Prostate gland (tissue), 2 donors: Measurements from ENCODE around the gene RPS17. TPM values are rescaled to one million over a fixed set of nuclear protein-coding genes. Genes with fewer than 3 reads are reported as not detected.
"Not testable (repeated sequence)": the region's sequence is repeated elsewhere in the genome, so short reads cannot be mapped to it uniquely, and the experiment has no call there.

Experiments
- DNase-seq: peaks from one replicate; pipeline ENCODE4 v3.0.0-alpha.2; 2019; ENCODE audit warnings: low spot score
- H3K27ac ChIP-seq, 2 donors: fragments of 200-600 bp; sonication (generic); 2 replicates each; pipeline ENCODE4 v1.5.1; 2017 to 2019
- H3K27me3 ChIP-seq: fragments of 200-600 bp; sonication (generic); replicated peaks from 2 replicates; pipeline ENCODE4 v1.5.1; 2019; ENCODE audit not compliant: insufficient read depth
- H3K36me3 ChIP-seq, 2 donors: fragments of 200-600 bp; sonication (generic); 1 replicate in 1 of 2; 2 replicates in 1 of 2; pipeline versions ENCODE4 v1.5.1 to v1.8.1; 2017 to 2019
- H3K4me1 ChIP-seq: fragments of 200-600 bp; sonication (generic); replicated peaks from 2 replicates; pipeline ENCODE4 v1.5.1; 2019
- H3K4me3 ChIP-seq, 2 donors: fragments of 200-600 bp; sonication (generic); 2 replicates each; pipeline ENCODE4 v1.5.1; 2017 to 2019
- H3K9me3 ChIP-seq: fragments of 200-600 bp; sonication (generic); 2 replicates; pipeline ENCODE4 v1.5.1; 2017
- POLR2A ChIP-seq: fragments of 450-650 bp; IDR thresholded peaks from one replicate; pipeline ENCODE4 v1.6.1; 2016; ENCODE audit warnings: antibody characterized with exemption, mild to moderate bottlenecking
- POLR2AphosphoS5 ChIP-seq: sonication (generic); formaldehyde crosslinking; IDR thresholded peaks from one replicate; pipeline ENCODE4 v1.6.1; 2017; ENCODE audit warnings: antibody characterized with exemption
- WGBS: methylation state at CpG from one replicate; pipeline ENCODE4 v1.1.5; 2018; 5-methylcytosine and 5-hydroxymethylcytosine counted together
- intact Hi-C: fragments of 100-400 bp; cut with DNase I; formaldehyde crosslinking; loops from one replicate; pipeline ENCODE4 v1.14.2; 2022
- total RNA-seq, 2 donors: library from RNA; depleted of rRNA; stranded (reverse); fragments of >200 nt; gene quantifications; one replicate each; pipeline ENCODE4 v1.1.0, GENCODE V29; 2016
- TF ChIP-seq, protein P1 (sequence below), 4 experiments: fragments of 200-600 bp in 2 of 4; fragments of 450-650 bp in 2 of 4; sonication (generic) in 2 of 4; IDR thresholded peaks; 1 replicate in 3 of 4; 2 replicates in 1 of 4; pipeline ENCODE4 v1.5.1; 2016 to 2019; ENCODE audit warnings: antibody characterized with exemption in 4 of 4, mild to moderate bottlenecking in 2 of 4, moderate library complexity in 2 of 4

RPS17 gene
- total RNA-seq, 2 donors from 2014 or later = 995 to 3,415 TPM

DNA sequence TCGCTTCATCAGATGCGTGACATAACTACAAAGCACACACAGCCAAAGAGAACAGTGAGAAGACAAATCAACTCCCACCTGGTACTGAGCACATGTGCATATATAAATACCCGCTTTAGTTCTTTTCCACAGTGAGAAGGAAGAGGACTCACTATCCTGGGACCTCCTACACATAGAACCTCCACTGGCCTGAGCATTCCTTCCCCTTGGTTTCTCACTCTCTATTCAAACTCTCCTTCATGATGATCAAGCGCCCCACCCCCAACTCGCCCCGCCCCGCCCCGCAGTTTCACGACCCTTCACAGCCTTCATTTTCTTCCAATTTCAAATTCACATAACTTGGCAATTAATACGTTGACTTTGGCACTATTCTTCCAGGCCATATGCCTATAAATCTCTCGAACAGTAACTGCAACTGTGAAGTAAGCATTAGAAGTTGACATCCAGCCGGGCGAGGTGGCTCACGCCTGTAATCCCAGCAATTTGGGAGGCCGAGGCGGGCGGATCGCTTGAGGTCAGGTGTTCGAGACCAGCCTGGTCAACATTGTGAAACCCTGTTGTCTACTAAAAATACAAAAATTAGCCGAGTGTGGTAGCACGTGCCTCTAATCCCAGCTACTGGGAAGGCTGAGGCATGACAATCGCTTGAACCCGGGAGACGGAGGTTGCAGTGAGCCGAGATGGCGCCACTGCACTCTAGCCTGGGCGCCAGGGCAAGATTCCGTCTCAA lies 1.1 kb downstream of the RPS17 start:
- Histone ChIP-seq H3K27me3 (no peaks in the 10 kb centered on the region), H3K27ac (peak overlapping the region; percentile 81 to 85), H3K36me3 (peaks cover 0 to 3% of the 10 kb centered on the region in 2 donors), H3K9me3 (no peaks in the 10 kb centered on the region), H3K4me1 (peaks cover 10% of the 10 kb centered on the region), H3K4me3 (peak overlapping the region; percentile 64 to 71)
- DNase-seq = no peak
- intact Hi-C loops = loop anchor here (10.0 kb wide), 1 partner anchor 466 kb away; no protein-coding TSS in a partner anchor
- whole genome bisulfite sequencing = 16% methylated on average over 28 of the region's 28 CpGs
- TF ChIP-seq, protein P1, sequence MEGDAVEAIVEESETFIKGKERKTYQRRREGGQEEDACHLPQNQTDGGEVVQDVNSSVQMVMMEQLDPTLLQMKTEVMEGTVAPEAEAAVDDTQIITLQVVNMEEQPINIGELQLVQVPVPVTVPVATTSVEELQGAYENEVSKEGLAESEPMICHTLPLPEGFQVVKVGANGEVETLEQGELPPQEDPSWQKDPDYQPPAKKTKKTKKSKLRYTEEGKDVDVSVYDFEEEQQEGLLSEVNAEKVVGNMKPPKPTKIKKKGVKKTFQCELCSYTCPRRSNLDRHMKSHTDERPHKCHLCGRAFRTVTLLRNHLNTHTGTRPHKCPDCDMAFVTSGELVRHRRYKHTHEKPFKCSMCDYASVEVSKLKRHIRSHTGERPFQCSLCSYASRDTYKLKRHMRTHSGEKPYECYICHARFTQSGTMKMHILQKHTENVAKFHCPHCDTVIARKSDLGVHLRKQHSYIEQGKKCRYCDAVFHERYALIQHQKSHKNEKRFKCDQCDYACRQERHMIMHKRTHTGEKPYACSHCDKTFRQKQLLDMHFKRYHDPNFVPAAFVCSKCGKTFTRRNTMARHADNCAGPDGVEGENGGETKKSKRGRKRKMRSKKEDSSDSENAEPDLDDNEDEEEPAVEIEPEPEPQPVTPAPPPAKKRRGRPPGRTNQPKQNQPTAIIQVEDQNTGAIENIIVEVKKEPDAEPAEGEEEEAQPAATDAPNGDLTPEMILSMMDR (IDR thresholded peaks at IDR 0.05) = no peak
- TF ChIP-seq POLR2AphosphoS5 (no peak), POLR2A (no peak)

DNA sequence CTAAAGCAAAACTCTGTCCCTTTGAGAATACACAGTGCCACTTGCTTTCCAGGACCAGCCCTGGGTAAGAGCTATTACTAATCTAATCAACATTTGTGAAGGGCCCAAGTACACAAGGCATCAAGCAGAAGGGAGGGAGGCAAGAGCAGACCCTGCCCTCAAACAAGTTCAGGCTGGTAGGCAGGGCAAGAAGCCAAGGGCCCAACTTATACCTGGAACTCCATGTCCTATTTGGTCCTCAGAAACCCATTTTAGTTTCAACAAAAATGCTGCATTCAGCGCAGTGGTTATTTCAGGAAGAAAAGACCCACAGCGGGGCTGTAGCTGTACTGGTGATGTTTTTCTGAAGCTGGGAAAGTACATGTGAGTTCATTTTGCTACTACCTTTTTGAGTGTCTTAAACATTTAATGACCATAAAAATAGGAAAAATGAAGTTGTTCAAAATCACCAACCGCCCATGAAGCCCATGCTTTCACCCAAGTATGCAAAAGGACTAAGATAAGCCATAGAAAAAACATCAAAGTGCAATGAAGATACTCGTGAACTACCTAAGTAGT lies 2.8 kb downstream of the RPS17 start:
- peak overlapping the region in 1 of 2 donors; percentile 15 for H3K27ac ChIP-seq
- intact Hi-C loops = loop anchor here (10.0 kb wide), 1 partner anchor 467 kb away; no protein-coding TSS in a partner anchor
- no peak overlapping the region for H3K4me3 ChIP-seq
- 61% methylated on average over 4 of the region's 4 CpGs for WGBS
- no peak for TF ChIP-seq POLR2AphosphoS5
- no peak for TF ChIP-seq POLR2A
- H3K4me1 ChIP-seq = peaks cover 10% of the 10 kb centered on the region
- H3K36me3 ChIP-seq = peaks cover 0 to 3% of the 10 kb centered on the region in 2 donors
- H3K9me3 ChIP-seq = no peaks in the 10 kb centered on the region
- DNase-seq = no peak
- no peaks in the 10 kb centered on the region for H3K27me3 ChIP-seq

DNA sequence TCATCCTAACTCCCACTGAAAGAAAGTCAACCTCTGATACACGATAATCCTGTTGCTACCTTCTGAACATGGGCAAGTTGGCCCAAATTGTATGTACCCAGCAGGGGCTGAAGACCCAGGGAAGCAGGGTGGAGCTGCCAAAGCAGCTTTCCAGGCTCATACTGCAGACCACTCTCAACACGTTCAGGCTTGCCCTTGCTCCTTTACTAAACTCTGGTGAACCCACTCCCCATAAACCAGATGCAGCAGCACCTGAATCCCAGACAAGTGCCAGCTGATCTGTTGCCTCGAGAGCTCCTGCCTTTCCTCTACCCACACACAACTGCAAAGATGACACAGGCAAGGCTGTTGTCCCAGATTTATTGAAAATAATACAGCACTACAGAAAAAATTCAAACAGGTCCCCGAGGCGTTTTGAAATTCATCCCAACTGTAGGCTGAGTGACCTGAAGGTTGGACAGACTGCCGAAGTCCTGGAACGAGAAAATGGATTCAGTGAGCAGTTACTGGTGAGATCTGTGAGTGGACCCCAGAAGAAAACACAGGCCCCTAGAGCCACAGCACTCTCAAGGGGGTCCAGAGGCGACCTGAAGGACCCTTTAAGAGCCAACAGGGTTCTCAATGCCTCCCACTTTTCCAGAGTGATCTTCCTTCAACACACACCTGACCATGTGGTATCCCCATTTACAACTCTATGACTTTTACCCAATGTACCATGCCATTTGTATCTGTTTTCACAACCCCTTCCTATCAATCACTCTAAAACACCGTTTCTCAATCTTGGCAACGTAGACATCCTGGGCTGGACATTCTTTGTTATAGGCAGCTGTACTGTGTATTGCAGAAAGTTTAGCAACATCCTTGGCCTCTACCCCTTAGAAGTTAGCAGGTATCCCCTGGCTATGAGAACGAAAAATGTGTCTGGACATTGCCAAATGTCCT lies 3.6 kb downstream of the RPS17 start:
- Histone ChIP-seq H3K4me1 (peaks cover 10% of the 10 kb centered on the region), H3K36me3 (peaks cover 0 to 3% of the 10 kb centered on the region in 2 donors), H3K27me3 (no peaks in the 10 kb centered on the region), H3K4me3 (no peak overlapping the region), H3K27ac (peak overlapping the region in 1 of 2 donors; percentile 15), H3K9me3 (no peaks in the 10 kb centered on the region)
- WGBS = 45% methylated on average over 11 of the region's 11 CpGs
- intact Hi-C loops = loop anchor here (10.0 kb wide), 1 partner anchor 468 kb away; no protein-coding TSS in a partner anchor
- TF ChIP-seq POLR2A (no peak), POLR2AphosphoS5 (no peak)
- TF ChIP-seq, protein P1 (IDR thresholded peaks at IDR 0.05) = no peak
- DNase-seq = no peak

DNA sequence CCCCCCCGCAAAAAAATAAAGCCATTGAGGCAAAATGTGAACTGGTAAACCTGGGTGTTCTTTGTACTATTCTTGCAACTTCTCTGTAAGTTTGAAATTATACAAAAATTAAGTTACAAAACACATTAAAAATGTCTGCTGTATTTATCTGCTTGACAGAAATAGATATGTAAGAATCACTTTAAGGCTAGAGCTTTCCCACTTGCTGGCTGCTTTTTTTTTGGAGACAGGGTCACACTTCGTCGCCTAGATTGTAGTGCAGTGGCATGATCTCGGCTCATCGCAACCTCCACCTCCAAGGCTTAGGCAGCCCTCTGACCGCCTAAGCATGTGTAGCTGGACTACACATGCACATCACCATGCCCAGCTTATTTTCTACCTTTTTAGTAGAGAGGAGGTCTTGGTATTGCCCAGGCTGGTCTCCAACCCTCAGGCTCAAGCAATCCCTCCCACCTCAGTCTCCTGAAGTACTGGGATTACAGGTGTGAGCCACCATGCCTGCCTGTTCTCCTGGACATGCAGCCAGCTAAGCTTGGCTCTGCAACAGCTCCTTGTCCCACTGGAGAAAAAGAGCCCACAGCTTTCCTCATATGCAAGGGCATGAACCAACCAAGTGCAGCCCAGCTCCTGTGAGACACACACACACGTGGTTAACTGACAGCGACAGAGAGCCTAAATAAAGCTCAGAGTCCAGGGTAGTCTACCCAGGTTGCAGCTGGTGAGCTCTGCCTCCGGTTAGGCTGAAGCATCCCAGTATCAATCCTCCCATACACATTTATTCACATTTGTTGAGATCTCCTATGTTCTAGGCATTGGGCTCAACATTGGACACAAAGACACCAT lies 4.5 kb downstream of the RPS17 start:
- Histone ChIP-seq H3K4me1 (peaks cover 10% of the 10 kb centered on the region), H3K36me3 (peaks cover 0 to 3% of the 10 kb centered on the region in 2 donors), H3K4me3 (no peak overlapping the region), H3K27me3 (no peaks in the 10 kb centered on the region), H3K9me3 (no peaks in the 10 kb centered on the region), H3K27ac (no peak overlapping the region)
- DNase-seq = no peak
- TF ChIP-seq, protein P1 (IDR thresholded peaks at IDR 0.05) = no peak
- WGBS = 69% methylated on average over 9 of the region's 9 CpGs
- intact Hi-C loops = loop anchor here (10.0 kb wide), 1 partner anchor 469 kb away; no protein-coding TSS in a partner anchor

DNA sequence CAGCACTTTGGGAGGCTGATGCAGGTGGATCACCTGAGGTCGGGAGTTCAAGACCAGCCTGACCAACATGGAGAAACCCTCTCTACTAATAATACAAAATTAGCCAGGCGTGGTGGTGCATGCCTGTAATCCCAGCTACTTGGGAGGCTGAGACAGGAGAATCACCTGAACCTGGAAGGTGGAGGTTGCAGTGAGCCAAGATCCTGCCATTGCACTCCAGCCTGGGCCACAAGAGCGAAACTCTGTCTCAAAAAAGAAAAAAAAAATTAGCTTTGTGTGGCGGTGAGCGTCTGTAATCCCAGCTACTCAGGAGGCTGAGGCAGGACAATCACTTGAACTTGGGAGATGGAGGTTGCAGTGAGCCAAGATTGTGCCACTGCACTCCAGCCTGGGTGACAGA lies 5.1 kb downstream of the RPS17 start:
- WGBS = 94% methylated on average over 5 of the region's 5 CpGs
- H3K9me3 ChIP-seq, H3K27ac ChIP-seq, H3K27me3 ChIP-seq, H3K36me3 ChIP-seq, H3K4me3 ChIP-seq, DNase-seq: not testable (repeated sequence)
- peaks cover 10% of the 10 kb centered on the region for H3K4me1 ChIP-seq
- intact Hi-C loops = loop anchor here (10.0 kb wide), 1 partner anchor 470 kb away; no protein-coding TSS in a partner anchor

DNA sequence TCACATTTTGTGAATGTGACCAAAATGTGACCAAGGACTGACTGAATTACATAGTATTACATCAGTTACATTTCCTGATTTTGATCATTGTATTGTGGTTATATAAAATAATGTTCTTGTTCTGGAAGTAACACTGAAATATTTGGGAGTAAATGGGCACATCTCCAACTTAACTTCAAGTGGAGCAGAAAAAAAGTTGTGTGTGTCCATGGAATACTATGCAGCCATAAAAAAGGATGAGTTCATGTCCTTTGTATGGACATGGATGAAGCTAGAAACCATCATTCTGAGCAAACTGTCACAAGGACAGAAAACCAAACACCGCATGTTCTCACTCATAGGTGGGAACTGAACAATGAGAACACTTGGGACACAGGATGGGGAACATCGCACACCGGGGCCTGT lies 5.8 kb downstream of the RPS17 start:
- not testable (repeated sequence) for DNase-seq, H3K9me3 ChIP-seq, H3K4me3 ChIP-seq, H3K27ac ChIP-seq, H3K27me3 ChIP-seq, H3K36me3 ChIP-seq
- peaks cover 10% of the 10 kb centered on the region for H3K4me1 ChIP-seq
- intact Hi-C loops = loop anchor here (10.0 kb wide), 1 partner anchor 470 kb away; no protein-coding TSS in a partner anchor
- 96% methylated on average over 3 of the region's 3 CpGs for WGBS
